ENCODE data around the gene TIMP3. TPM values are rescaled to one million over a fixed set of nuclear protein-coding genes. Genes with fewer than 3 reads are reported as not detected.

The TIMP3 gene
- polyA plus RNA-seq, 1 of the 3 experiments (the other 2 are of a cell fraction): 26.1 TPM

DNA sequence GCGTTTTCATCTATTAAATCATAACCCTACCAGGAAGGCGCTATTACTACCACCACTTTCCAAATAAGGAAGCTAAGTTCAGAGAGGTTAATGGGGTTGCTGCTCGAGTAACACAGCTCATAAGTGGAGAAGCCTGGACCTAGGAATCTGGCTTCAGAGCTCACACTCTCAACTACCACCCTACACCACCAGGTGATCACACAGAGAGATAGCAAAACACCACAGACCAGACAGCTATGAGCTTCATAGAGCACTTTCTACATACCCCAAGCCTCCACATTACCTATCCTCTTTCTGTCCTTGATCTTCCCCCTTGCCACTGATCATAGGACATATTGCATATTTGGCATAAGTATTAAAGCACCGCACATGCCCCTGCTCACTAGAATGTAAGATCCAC is 65.4 kb downstream of the TIMP3 start:
- no peaks in the 10 kb centered on the region for H3F3A ChIP-seq (replicated peaks; ENCODE audit: insufficient read depth)
- no peak overlapping the region for H2AFZ ChIP-seq (ENCODE audit: low read depth)
- H3K27ac ChIP-seq (ENCODE audit: low read depth in 2 of 2, low read length in 1 of 2): no peak overlapping the region
- ChIA-PET CTCF (interaction anchor here (1.4 kb wide), 1 partner anchor 14 kb away, joined by 5 read pairs; no protein-coding TSS in a partner anchor), POLR2A (no interaction called here)
- no peaks in the 10 kb centered on the region for H3K9me2 ChIP-seq
- no peaks in the 10 kb centered on the region for H3K27me3 ChIP-seq (ENCODE audit: insufficient read depth)
- no peaks in the 10 kb centered on the region for H3K36me3 ChIP-seq (replicated peaks in 1 of 2; ENCODE audit: control insufficient read depth in 1 of 2, insufficient read depth in 2 of 2, low read length in 1 of 2)
- no peaks in the 10 kb centered on the region for H3K79me2 ChIP-seq (ENCODE audit: insufficient read depth)
- H3K9ac ChIP-seq: no peak overlapping the region
- no peak overlapping the region for H3K4me2 ChIP-seq
- no peaks in the 10 kb centered on the region for H4K20me1 ChIP-seq (ENCODE audit: insufficient read depth)
- DNase-seq: no peak
- 55% methylated on average over 4 of the region's 4 CpGs for WGBS (ENCODE audit: low lambda C conversion rate)
- H3K4me1 ChIP-seq (ENCODE audit: control insufficient read depth in 1 of 2, insufficient read depth in 2 of 2, low read depth in 1 of 2, low read length in 1 of 2): peaks cover 0 to 4% of the 10 kb centered on the region in 2 experiments; a peak in 1 of 4 replicates
- TF ChIP-seq TAF1 (IDR thresholded peaks at IDR 0.05; ENCODE audit: borderline replicate concordance, low read depth, low read length) (no peak), MXI1 (IDR thresholded peaks at IDR 0.05; ENCODE audit: low read depth, low read length) (no peak), NRF1 (IDR thresholded peaks at IDR 0.05; ENCODE audit: low read depth, low read length) (no peak), ELF1 (IDR thresholded peaks at IDR 0.05) (no peak), YY1 (IDR thresholded peaks at IDR 0.05; ENCODE audit: low read depth) (no peak), RXRA (IDR thresholded peaks at IDR 0.05; ENCODE audit: borderline replicate concordance, low read depth) (no peak), SIN3A (IDR thresholded peaks at IDR 0.05; ENCODE audit: borderline replicate concordance, low read depth, low read length) (no peak), FOSL2 (IDR thresholded peaks at IDR 0.05; ENCODE audit: borderline replicate concordance, low read depth) (no peak)
- TF ChIP-seq, protein P1, sequence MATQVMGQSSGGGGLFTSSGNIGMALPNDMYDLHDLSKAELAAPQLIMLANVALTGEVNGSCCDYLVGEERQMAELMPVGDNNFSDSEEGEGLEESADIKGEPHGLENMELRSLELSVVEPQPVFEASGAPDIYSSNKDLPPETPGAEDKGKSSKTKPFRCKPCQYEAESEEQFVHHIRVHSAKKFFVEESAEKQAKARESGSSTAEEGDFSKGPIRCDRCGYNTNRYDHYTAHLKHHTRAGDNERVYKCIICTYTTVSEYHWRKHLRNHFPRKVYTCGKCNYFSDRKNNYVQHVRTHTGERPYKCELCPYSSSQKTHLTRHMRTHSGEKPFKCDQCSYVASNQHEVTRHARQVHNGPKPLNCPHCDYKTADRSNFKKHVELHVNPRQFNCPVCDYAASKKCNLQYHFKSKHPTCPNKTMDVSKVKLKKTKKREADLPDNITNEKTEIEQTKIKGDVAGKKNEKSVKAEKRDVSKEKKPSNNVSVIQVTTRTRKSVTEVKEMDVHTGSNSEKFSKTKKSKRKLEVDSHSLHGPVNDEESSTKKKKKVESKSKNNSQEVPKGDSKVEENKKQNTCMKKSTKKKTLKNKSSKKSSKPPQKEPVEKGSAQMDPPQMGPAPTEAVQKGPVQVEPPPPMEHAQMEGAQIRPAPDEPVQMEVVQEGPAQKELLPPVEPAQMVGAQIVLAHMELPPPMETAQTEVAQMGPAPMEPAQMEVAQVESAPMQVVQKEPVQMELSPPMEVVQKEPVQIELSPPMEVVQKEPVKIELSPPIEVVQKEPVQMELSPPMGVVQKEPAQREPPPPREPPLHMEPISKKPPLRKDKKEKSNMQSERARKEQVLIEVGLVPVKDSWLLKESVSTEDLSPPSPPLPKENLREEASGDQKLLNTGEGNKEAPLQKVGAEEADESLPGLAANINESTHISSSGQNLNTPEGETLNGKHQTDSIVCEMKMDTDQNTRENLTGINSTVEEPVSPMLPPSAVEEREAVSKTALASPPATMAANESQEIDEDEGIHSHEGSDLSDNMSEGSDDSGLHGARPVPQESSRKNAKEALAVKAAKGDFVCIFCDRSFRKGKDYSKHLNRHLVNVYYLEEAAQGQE (IDR thresholded peaks at IDR 0.05; ENCODE audit: low read depth, low read length): no peak
- TF ChIP-seq, protein P2, sequence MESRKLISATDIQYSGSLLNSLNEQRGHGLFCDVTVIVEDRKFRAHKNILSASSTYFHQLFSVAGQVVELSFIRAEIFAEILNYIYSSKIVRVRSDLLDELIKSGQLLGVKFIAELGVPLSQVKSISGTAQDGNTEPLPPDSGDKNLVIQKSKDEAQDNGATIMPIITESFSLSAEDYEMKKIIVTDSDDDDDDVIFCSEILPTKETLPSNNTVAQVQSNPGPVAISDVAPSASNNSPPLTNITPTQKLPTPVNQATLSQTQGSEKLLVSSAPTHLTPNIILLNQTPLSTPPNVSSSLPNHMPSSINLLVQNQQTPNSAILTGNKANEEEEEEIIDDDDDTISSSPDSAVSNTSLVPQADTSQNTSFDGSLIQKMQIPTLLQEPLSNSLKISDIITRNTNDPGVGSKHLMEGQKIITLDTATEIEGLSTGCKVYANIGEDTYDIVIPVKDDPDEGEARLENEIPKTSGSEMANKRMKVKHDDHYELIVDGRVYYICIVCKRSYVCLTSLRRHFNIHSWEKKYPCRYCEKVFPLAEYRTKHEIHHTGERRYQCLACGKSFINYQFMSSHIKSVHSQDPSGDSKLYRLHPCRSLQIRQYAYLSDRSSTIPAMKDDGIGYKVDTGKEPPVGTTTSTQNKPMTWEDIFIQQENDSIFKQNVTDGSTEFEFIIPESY (IDR thresholded peaks at IDR 0.05; ENCODE audit: borderline replicate concordance, low read depth): no peak
- TF ChIP-seq, protein P3, sequence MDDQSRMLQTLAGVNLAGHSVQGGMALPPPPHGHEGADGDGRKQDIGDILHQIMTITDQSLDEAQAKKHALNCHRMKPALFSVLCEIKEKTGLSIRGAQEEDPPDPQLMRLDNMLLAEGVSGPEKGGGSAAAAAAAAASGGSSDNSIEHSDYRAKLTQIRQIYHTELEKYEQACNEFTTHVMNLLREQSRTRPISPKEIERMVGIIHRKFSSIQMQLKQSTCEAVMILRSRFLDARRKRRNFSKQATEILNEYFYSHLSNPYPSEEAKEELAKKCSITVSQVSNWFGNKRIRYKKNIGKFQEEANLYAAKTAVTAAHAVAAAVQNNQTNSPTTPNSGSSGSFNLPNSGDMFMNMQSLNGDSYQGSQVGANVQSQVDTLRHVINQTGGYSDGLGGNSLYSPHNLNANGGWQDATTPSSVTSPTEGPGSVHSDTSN (IDR thresholded peaks at IDR 0.05): no peak
- no peaks in the 10 kb centered on the region for H3K9me3 ChIP-seq
- H3K4me3 ChIP-seq (ENCODE audit: low read depth in 2 of 2, low read length in 1 of 2): no peak overlapping the region

Data from SK-N-SH (cell line).